Naive B cell (primary cell): ENCODE measurements around the gene NTMT2. TPM values are rescaled to one million over a fixed set of nuclear protein-coding genes. Genes with fewer than 3 reads are reported as not detected.
A peak's percentile ranks its signal among the peaks of the same experiment; 100 is the strongest.
"Not testable (repeated sequence)": the region's sequence is repeated elsewhere in the genome, so short reads cannot be mapped to it uniquely, and the experiment has no call there.

ENCODE experiments used
- ATAC-seq, 2 donors: fragments of 150-1000 bp; cut with Tn5 transposase; 2 replicates each; pipeline ENCODE4 v1.10.0; 2021; ENCODE audit warnings: low read depth in 2 of 2, mild to moderate bottlenecking in 2 of 2, moderate library complexity in 2 of 2
- DNase-seq: peaks from one replicate; pipeline ENCODE4 v3.0.0; 2022
- H3K27ac Mint-ChIP-seq, 6 donors: one replicate each; pipeline ENCODE4 v1.8.0; 2020 to 2022; ENCODE audit warnings: mild to moderate bottlenecking in 6 of 6, mixed read lengths in 6 of 6, moderate library complexity in 5 of 6, inconsistent platforms in 2 of 6
- H3K27me3 Mint-ChIP-seq, 3 donors: one replicate each; pipeline ENCODE4 v1.8.0; 2021 to 2022; ENCODE audit warnings: mixed read lengths in 3 of 3, mild to moderate bottlenecking in 1 of 3
- H3K36me3 Mint-ChIP-seq, 2 donors: one replicate each; pipeline ENCODE4 v1.8.0; 2020 to 2022; ENCODE audit warnings: mixed read lengths in 2 of 2, inconsistent platforms in 1 of 2, mild to moderate bottlenecking in 1 of 2
- H3K4me1 Mint-ChIP-seq, 3 donors: one replicate each; pipeline ENCODE4 v1.8.0; 2020 to 2022; ENCODE audit warnings: mixed read lengths in 3 of 3, inconsistent platforms in 1 of 3, mild to moderate bottlenecking in 1 of 3, moderate library complexity in 1 of 3
- H3K4me3 Mint-ChIP-seq, 8 donors: one replicate each; pipeline ENCODE4 v1.8.0; 2020 to 2022; ENCODE audit warnings: mild to moderate bottlenecking in 8 of 8, mixed read lengths in 8 of 8, moderate library complexity in 8 of 8, inconsistent platforms in 2 of 8
- H3K9me3 Mint-ChIP-seq, 7 donors: one replicate each; pipeline ENCODE4 v1.8.0; 2020 to 2022; ENCODE audit warnings: mixed read lengths in 7 of 7, mild to moderate bottlenecking in 5 of 7, inconsistent platforms in 2 of 7, moderate library complexity in 1 of 7
- polyA plus RNA-seq, 6 donors: library from polyadenylated mRNA; unstranded; fragments of 300-500 nt; fragmentation: Illumina TruSeq; gene quantifications; one replicate each; pipeline ENCODE4 v1.2.3, GENCODE V29; 2021; ENCODE audit warnings: low read depth in 6 of 6

The NTMT2 gene
- polyA plus RNA-seq = not detected

GRCh38 chr1:170145770-170146676 lies at the start of gene NTMT2:
Gene NTMT2, plus strand, starts transcription at chr1:170145959. Its CDS starts 149 bp downstream, at chr1:170146108.
- Mint-ChIP-seq H3K27me3 (peaks cover 11 to 13% (median 11%) of the 10 kb centered on the region in 3 donors), H3K9me3 (peaks cover 10 to 22% (median 14%) of the 10 kb centered on the region in 7 donors), H3K4me1 (no peaks in the 10 kb centered on the region), H3K27ac (no peak within 1 kb of the TSS), H3K4me3 (no peak within 1 kb of the TSS), H3K36me3 (peaks cover 0 to 17% of the 10 kb centered on the region in 2 donors)
- ATAC-seq (no peak), DNase-seq (no peak)

- DNase-seq (no peak), ATAC-seq (no peak)
- Mint-ChIP-seq H3K27ac (peak overlapping the region in 1 of 6 donors; percentile 58), H3K27me3 (peaks cover 21 to 28% (median 23%) of the 10 kb centered on the region in 3 donors), H3K36me3 (peaks cover 0 to 11% of the 10 kb centered on the region in 2 donors), H3K9me3 (peaks cover 5 to 22% (median 11%) of the 10 kb centered on the region in 7 donors), H3K4me3 (no peak overlapping the region), H3K4me1 (no peaks in the 10 kb centered on the region)
These were observed 49.6 kb upstream of the NTMT2 start for GRCh38 chr1:170095976-170096748.

- H3K36me3 Mint-ChIP-seq = peaks cover 0 to 11% of the 10 kb centered on the region in 2 donors
- H3K27me3 Mint-ChIP-seq = peaks cover 21 to 25% (median 23%) of the 10 kb centered on the region in 3 donors
- ATAC-seq (no peak), DNase-seq (no peak)
- H3K4me1 Mint-ChIP-seq = no peaks in the 10 kb centered on the region
- H3K4me3 Mint-ChIP-seq = no peak overlapping the region
- H3K9me3 Mint-ChIP-seq = peaks cover 1 to 19% (median 8%) of the 10 kb centered on the region in 7 donors
- H3K27ac Mint-ChIP-seq = no peak overlapping the region
These were observed 48.9 kb upstream of the NTMT2 start for GRCh38 chr1:170096806-170097340.

- no peaks in the 10 kb centered on the region for H3K4me1 Mint-ChIP-seq
- H3K27me3 Mint-ChIP-seq = peaks cover 21 to 23% (median 23%) of the 10 kb centered on the region in 3 donors
- no peak overlapping the region for H3K4me3 Mint-ChIP-seq
- H3K36me3 Mint-ChIP-seq = peaks cover 0 to 11% of the 10 kb centered on the region in 2 donors
- peaks cover 1 to 15% (median 8%) of the 10 kb centered on the region in 7 donors for H3K9me3 Mint-ChIP-seq
- H3K27ac Mint-ChIP-seq = no peak overlapping the region
- DNase-seq (no peak), ATAC-seq (no peak)
These were observed 48.3 kb upstream of the NTMT2 start for GRCh38 chr1:170097449-170097948.

GRCh38 chr1:170113140-170113539 lies 32.6 kb upstream of the NTMT2 start:
- Mint-ChIP-seq H3K27me3 (peaks cover 8 to 15% (median 13%) of the 10 kb centered on the region in 3 donors), H3K9me3 (peaks cover 0 to 19% (median 7%) of the 10 kb centered on the region in 7 donors)
- not testable (repeated sequence) for H3K27ac Mint-ChIP-seq, H3K36me3 Mint-ChIP-seq, H3K4me1 Mint-ChIP-seq, ATAC-seq, H3K4me3 Mint-ChIP-seq, DNase-seq

- Mint-ChIP-seq H3K4me3 (no peak overlapping the region), H3K27ac (no peak overlapping the region), H3K9me3 (peaks cover 0 to 19% (median 5%) of the 10 kb centered on the region in 7 donors), H3K36me3 (no peaks in the 10 kb centered on the region), H3K27me3 (peaks cover 8 to 19% (median 13%) of the 10 kb centered on the region in 3 donors), H3K4me1 (no peaks in the 10 kb centered on the region)
- ATAC-seq (no peak), DNase-seq (no peak)
These were observed 30.9 kb upstream of the NTMT2 start for GRCh38 chr1:170114906-170115305.

GRCh38 chr1:170122366-170122765 lies 23.4 kb upstream of the NTMT2 start:
- Mint-ChIP-seq H3K4me1 (no peaks in the 10 kb centered on the region), H3K27ac (no peak overlapping the region), H3K27me3 (peaks cover 0 to 6% (median under 1%) of the 10 kb centered on the region in 3 donors), H3K4me3 (no peak overlapping the region), H3K36me3 (peaks cover 0 to 7% of the 10 kb centered on the region in 2 donors), H3K9me3 (peaks cover 3 to 18% (median 7%) of the 10 kb centered on the region in 7 donors)
- DNase-seq (no peak), ATAC-seq (no peak)

GRCh38 chr1:170125269-170125668 lies 20.5 kb upstream of the NTMT2 start:
- H3K27me3 Mint-ChIP-seq = peaks cover 0 to 3% (median 0%) of the 10 kb centered on the region in 3 donors
- no peak overlapping the region for H3K4me3 Mint-ChIP-seq
- DNase-seq = no peak
- H3K27ac Mint-ChIP-seq = no peak overlapping the region
- peaks cover 0 to 7% of the 10 kb centered on the region in 2 donors for H3K36me3 Mint-ChIP-seq
- ATAC-seq = no peak
- H3K9me3 Mint-ChIP-seq = peaks cover 3 to 18% (median 7%) of the 10 kb centered on the region in 7 donors
- H3K4me1 Mint-ChIP-seq = no peaks in the 10 kb centered on the region

- DNase-seq (no peak), ATAC-seq (no peak)
- Mint-ChIP-seq H3K9me3 (peaks cover 3 to 18% (median 7%) of the 10 kb centered on the region in 7 donors), H3K4me3 (no peak overlapping the region), H3K27ac (no peak overlapping the region), H3K4me1 (no peaks in the 10 kb centered on the region), H3K27me3 (peaks cover 7 to 11% (median 9%) of the 10 kb centered on the region in 3 donors), H3K36me3 (peaks cover 0 to 7% of the 10 kb centered on the region in 2 donors)
These were observed 19.1 kb upstream of the NTMT2 start for GRCh38 chr1:170126696-170127095.

- Mint-ChIP-seq H3K9me3 (peaks cover 0 to 3% (median 0%) of the 10 kb centered on the region in 7 donors), H3K27ac (no peak overlapping the region), H3K27me3 (peaks cover 7 to 13% (median 12%) of the 10 kb centered on the region in 3 donors), H3K4me3 (no peak overlapping the region), H3K4me1 (no peaks in the 10 kb centered on the region), H3K36me3 (no peaks in the 10 kb centered on the region)
- DNase-seq (no peak), ATAC-seq (no peak)
These were observed 14.3 kb upstream of the NTMT2 start for GRCh38 chr1:170131450-170131849.

- ATAC-seq (no peak), DNase-seq (no peak)
- Mint-ChIP-seq H3K27ac (no peak overlapping the region), H3K4me3 (no peak overlapping the region), H3K27me3 (peaks cover 7 to 13% (median 12%) of the 10 kb centered on the region in 3 donors), H3K9me3 (peaks cover 0 to 3% (median 0%) of the 10 kb centered on the region in 7 donors), H3K4me1 (no peaks in the 10 kb centered on the region), H3K36me3 (no peaks in the 10 kb centered on the region)
These were observed 13.8 kb upstream of the NTMT2 start for GRCh38 chr1:170131984-170132383.

- H3K4me1 Mint-ChIP-seq = no peaks in the 10 kb centered on the region
- H3K4me3 Mint-ChIP-seq = no peak overlapping the region
- ATAC-seq (no peak), DNase-seq (no peak)
- H3K27ac Mint-ChIP-seq = no peak overlapping the region
- no peaks in the 10 kb centered on the region for H3K36me3 Mint-ChIP-seq
- H3K9me3 Mint-ChIP-seq = peaks cover 0 to 4% (median 0%) of the 10 kb centered on the region in 7 donors
- H3K27me3 Mint-ChIP-seq = peaks cover 7 to 21% (median 11%) of the 10 kb centered on the region in 3 donors
These were observed 11.8 kb upstream of the NTMT2 start for GRCh38 chr1:170133766-170134495.
